Spleen (tissue), 11 donors: Measurements from ENCODE around the gene FBXW7. TPM values are rescaled to one million over a fixed set of nuclear protein-coding genes. Genes with fewer than 3 reads are reported as not detected.

Experiments used
- DNase-seq: peaks from one replicate; pipeline ENCODE4 v3.0.0-alpha.2; 2020
- H3K27ac ChIP-seq, 8 donors: fragments of 200-600 bp; sonication (generic) in 7 of 8; 1 replicate in 4 of 8; 2 replicates in 4 of 8; pipeline versions ENCODE4 v1.5.0 to v1.8.0; 2016 to 2021; ENCODE audit warnings: inconsistent platforms in 4 of 8, mild to moderate bottlenecking in 4 of 8, moderate library complexity in 1 of 8
- H3K27me3 ChIP-seq, 7 donors: fragments of 200-600 bp; sonication (generic) in 6 of 7; replicated peaks in 1 of 7; 1 replicate in 4 of 7; 2 replicates in 3 of 7; pipeline versions ENCODE4 v1.5.0 to v1.8.0; 2016 to 2021; ENCODE audit warnings: inconsistent platforms in 3 of 7, mild to moderate bottlenecking in 1 of 7
- H3K36me3 ChIP-seq, 6 donors: fragments of 200-600 bp; sonication (generic) in 5 of 6; 1 replicate in 4 of 6; 2 replicates in 2 of 6; pipeline versions ENCODE4 v1.5.0 to v1.8.0; 2016 to 2021; ENCODE audit warnings: inconsistent platforms in 2 of 6
- H3K4me1 ChIP-seq, 6 donors: fragments of 200-600 bp; sonication (generic) in 5 of 6; 1 replicate in 3 of 6; 2 replicates in 3 of 6; pipeline versions ENCODE4 v1.5.0 to v1.8.0; 2016 to 2021; ENCODE audit warnings: inconsistent platforms in 3 of 6
- H3K4me3 ChIP-seq, 8 donors: fragments of 200-600 bp; sonication (generic) in 7 of 8; 1 replicate in 4 of 8; 2 replicates in 4 of 8; pipeline versions ENCODE4 v1.5.0 to v1.8.0; 2016 to 2021; ENCODE audit warnings: inconsistent platforms in 4 of 8, mild to moderate bottlenecking in 4 of 8, moderate library complexity in 2 of 8
- H3K9me3 ChIP-seq, 8 donors: fragments of 200-600 bp; sonication (generic) in 7 of 8; 1 replicate in 4 of 8; 2 replicates in 4 of 8; pipeline versions ENCODE4 v1.5.0 to v1.8.0; 2016 to 2021; ENCODE audit warnings: inconsistent platforms in 4 of 8
- CTCF ChIP-seq, 11 experiments: fragments of 200-600 bp in 7 of 11; fragments of 450-650 bp in 4 of 11; sonication (generic) in 4 of 11; IDR thresholded peaks in 8 of 11; conservative IDR thresholded peaks in 3 of 11; 1 replicate in 7 of 11; 2 replicates in 4 of 11; pipeline versions ENCODE4 v1.4.0 to v1.8.0; 2016 to 2021; ENCODE audit warnings: antibody characterized with exemption in 11 of 11, inconsistent platforms in 4 of 11, mild to moderate bottlenecking in 1 of 11
- POLR2A ChIP-seq, 3 donors: fragments of 450-650 bp; IDR thresholded peaks; one replicate each; pipeline ENCODE4 v1.5.1; 2017; ENCODE audit warnings: antibody characterized with exemption in 3 of 3, mild to moderate bottlenecking in 1 of 3
- POLR2AphosphoS5 ChIP-seq, 3 donors: sonication (generic); formaldehyde crosslinking; IDR thresholded peaks; one replicate each; pipeline ENCODE4 v1.5.1; 2017; ENCODE audit warnings: antibody characterized with exemption in 3 of 3
- WGBS, 5 donors: extraction: QIAGEN DNeasy Blood & Tissue Kit in 3 of 5; methylation state at CpG; one replicate each; pipeline versions ENCODE4 v1.1.5 to v1.1.7; 2013 to 2018; 5-methylcytosine and 5-hydroxymethylcytosine counted together
- intact Hi-C: fragments of 100-400 bp; cut with DNase I; formaldehyde crosslinking; loops from one replicate; pipeline ENCODE4 v1.15.0; 2023; ENCODE audit warnings: low total_unique reads
- polyA plus RNA-seq, 3 donors: library from polyadenylated mRNA; stranded (reverse); fragments of 200-250 nt; gene quantifications; one replicate each; pipeline ENCODE4 v1.2.1, GENCODE V29; 2013
- total RNA-seq, 7 donors: library from RNA; depleted of rRNA in 3 of 7; stranded (reverse); fragments of >200 nt in 3 of 7; fragmentation: NEBNext Ultra II Directional in 4 of 7; extraction: Animal tissue kit (Norgen Biotek cat#: 25700) in 4 of 7; gene quantifications; one replicate each; pipeline versions ENCODE4 v1.1.0 to v1.2.1, GENCODE V29; 2016 to 2021
- donor health status: healthy with polysubstance abuse.
- donor health status: DM: no; HTN: no; CAD: no; lungs with moderate emphysema.
- donor health status: DM: no; HTN: no; CAD: no.
- donor health status: Bipolar disorder and iron deficiency.
- donor health status: healthy.
- donor health status: DM: no; HTN: no; CAD: no.
- donor health status: DM: yes; HTN: yes; CAD: no.

FBXW7 gene
- total and polyA plus RNA-seq, 10 donors: 11.5 to 140 (median 79.9) TPM

- Histone ChIP-seq H3K9me3 (peaks cover 0 to 11% (median 4%) of the 10 kb centered on the region in 8 donors), H3K36me3 (peaks cover 0 to 17% (median 12%) of the 10 kb centered on the region in 6 donors), H3K4me1 (peaks cover 14 to 43% (median 29%) of the 10 kb centered on the region in 6 donors), H3K27me3 (no peaks in the 10 kb centered on the region), H3K4me3 (no peak overlapping the region), H3K27ac (peak overlapping the region in 1 of 8 donors; percentile 45)
- intact Hi-C loops: no loop called here
- no peak for DNase-seq
- 58 to 96% (median 88%) methylated on average over 3 to 4 of the region's 4 CpGs for WGBS, 5 donors
- TF ChIP-seq CTCF (IDR thresholded peaks at IDR 0.05 in 8 of 11, conservative IDR thresholded peaks at IDR 0.05 in 3 of 11) (no peak), POLR2AphosphoS5 (IDR thresholded peaks at IDR 0.05) (peak in 2 of 3 donors; percentile 0 to 5)
These were observed 4.4 kb upstream of the FBXW7 start for GRCh38 chr4:152540293-152540674.

GRCh38 chr4:152539556-152540292, 3.8 kb upstream of the FBXW7 start:
- TF ChIP-seq CTCF (IDR thresholded peaks at IDR 0.05 in 8 of 11, conservative IDR thresholded peaks at IDR 0.05 in 3 of 11): no peak
- TF ChIP-seq POLR2AphosphoS5 (IDR thresholded peaks at IDR 0.05): peak in 1 of 3 donors; percentile 18
- no peak for TF ChIP-seq POLR2A (IDR thresholded peaks at IDR 0.05)
- intact Hi-C loops: no loop called here
- Histone ChIP-seq H3K9me3 (peaks cover 0 to 11% (median 4%) of the 10 kb centered on the region in 8 donors), H3K4me1 (peaks cover 14 to 45% (median 29%) of the 10 kb centered on the region in 6 donors), H3K36me3 (peaks cover 0 to 17% (median 12%) of the 10 kb centered on the region in 6 donors), H3K27ac (peak overlapping the region in 1 of 8 donors; percentile 45), H3K27me3 (no peaks in the 10 kb centered on the region), H3K4me3 (no peak overlapping the region)
- WGBS, 5 donors: 93 to 98% (median 96%) methylated on average over 14 to 16 of the region's 16 CpGs
- no peak for DNase-seq

GRCh38 chr4:152537881-152538280, 2.0 kb upstream of the FBXW7 start:
- peak overlapping the region; percentile 94 to 100 (median 97) for H3K27ac ChIP-seq
- intact Hi-C loops: no loop called here
- no peak for TF ChIP-seq POLR2AphosphoS5 (IDR thresholded peaks at IDR 0.05)

GRCh38 chr4:152536545-152537182, 772 bp upstream of the FBXW7 start:
- Histone ChIP-seq H3K36me3 (peaks cover 0 to 17% (median 12%) of the 10 kb centered on the region in 6 donors), H3K27ac (peak overlapping the region; percentile 94 to 100 (median 97)), H3K27me3 (no peaks in the 10 kb centered on the region), H3K9me3 (peaks cover 0 to 11% (median 4%) of the 10 kb centered on the region in 8 donors), H3K4me3 (peak overlapping the region; percentile 76 to 100 (median 94)), H3K4me1 (peaks cover 37 to 75% (median 58%) of the 10 kb centered on the region in 6 donors)
- 0% methylated on average over 18 to 24 of the region's 24 CpGs for WGBS, 5 donors
- intact Hi-C loops: no loop called here
- DNase-seq: peak; percentile 86
- TF ChIP-seq POLR2AphosphoS5 (IDR thresholded peaks at IDR 0.05): no peak
- no peak for TF ChIP-seq CTCF (IDR thresholded peaks at IDR 0.05 in 8 of 11, conservative IDR thresholded peaks at IDR 0.05 in 3 of 11)
- no peak for TF ChIP-seq POLR2A (IDR thresholded peaks at IDR 0.05)

More at GRCh38 chr4:152537881-152538280, 2.0 kb upstream of the FBXW7 start:
- Histone ChIP-seq H3K4me1 (peaks cover 29 to 63% (median 46%) of the 10 kb centered on the region in 6 donors), H3K27me3 (no peaks in the 10 kb centered on the region), H3K36me3 (peaks cover 0 to 17% (median 12%) of the 10 kb centered on the region in 6 donors), H3K4me3 (peak overlapping the region in 2 of 8 donors; percentile 93 to 100), H3K9me3 (peaks cover 0 to 11% (median 4%) of the 10 kb centered on the region in 8 donors)
- DNase-seq: no peak
- WGBS, 5 donors: 72 to 87% (median 85%) methylated on average over 1 of the region's 1 CpG
